Stimulated activated effector memory CD8-positive, alpha-beta T cell treated with anti-CD3 and anti-CD28 coated beads, Interleukin-12 subunit alpha, Interleukin-12 subunit beta, amount 100 ng/mL, for 72 hours (primary cell): ENCODE results near the gene ZNF584.

ENCODE experiments used
- ATAC-seq: fragments of 150-1000 bp; cut with Tn5 transposase; 2 replicates; pipeline ENCODE4 v1.10.0; 2021
- DNase-seq, 2 donors: peaks; one replicate each; pipeline ENCODE4 v3.0.0; 2021 to 2022; ENCODE audit warnings: low spot score in 2 of 2
- H3K27ac Mint-ChIP-seq: one replicate; pipeline ENCODE4 v1.8.0; 2022; ENCODE audit warnings: mild to moderate bottlenecking, mixed read lengths
- H3K36me3 Mint-ChIP-seq: one replicate; pipeline ENCODE4 v1.8.0; 2022; ENCODE audit warnings: mild to moderate bottlenecking, mixed read lengths
- H3K4me1 Mint-ChIP-seq: one replicate; pipeline ENCODE4 v1.8.0; 2022; ENCODE audit warnings: mixed read lengths
- H3K4me3 Mint-ChIP-seq: one replicate; pipeline ENCODE4 v1.8.0; 2022; ENCODE audit warnings: mild to moderate bottlenecking, mixed read lengths
- H3K9me3 Mint-ChIP-seq: one replicate; pipeline ENCODE4 v1.8.0; 2022; ENCODE audit warnings: mixed read lengths

Gene ZNF584

GRCh38 chr19:58460039-58460438 lies 51.6 kb downstream of the ZNF584 start:
- Mint-ChIP-seq H3K27ac (no peak overlapping the region), H3K4me3 (no peak overlapping the region), H3K9me3 (no peaks in the 10 kb centered on the region), H3K36me3 (peaks cover 7% of the 10 kb centered on the region), H3K4me1 (no peaks in the 10 kb centered on the region)
- no peak for DNase-seq
- no peak for ATAC-seq

GRCh38 chr19:58466089-58466759 lies 57.8 kb downstream of the ZNF584 start:
- Mint-ChIP-seq H3K4me3 (peak overlapping the region; percentile 87), H3K9me3 (no peaks in the 10 kb centered on the region), H3K4me1 (peaks cover 24% of the 10 kb centered on the region), H3K36me3 (peaks cover 21% of the 10 kb centered on the region), H3K27ac (peak overlapping the region; percentile 83)
- ATAC-seq (peak; percentile 9), DNase-seq (no peak)

GRCh38 chr19:58466760-58467589 lies 58.5 kb downstream of the ZNF584 start, which contains the start of gene ZNF324:
Gene ZNF324, plus strand, starts transcription at chr19:58467080. Its CDS starts 2,106 bp downstream, at chr19:58469186.
- DNase-seq: peak; percentile 90 to 98
- ATAC-seq: peak; percentile 97
- H3K4me1 Mint-ChIP-seq: peaks cover 24% of the 10 kb centered on the region
- no peaks in the 10 kb centered on the region for H3K9me3 Mint-ChIP-seq
- peak within 1 kb of the TSS; percentile 83 for H3K27ac Mint-ChIP-seq
- peak within 1 kb of the TSS; percentile 87 for H3K4me3 Mint-ChIP-seq
- peaks cover 26% of the 10 kb centered on the region for H3K36me3 Mint-ChIP-seq
